Measurements from ENCODE around the gene DCAF5.
"Not testable (repeated sequence)": the region's sequence is repeated elsewhere in the genome, so short reads cannot be mapped to it uniquely, and the experiment has no call there.

The DCAF5 gene

DNA sequence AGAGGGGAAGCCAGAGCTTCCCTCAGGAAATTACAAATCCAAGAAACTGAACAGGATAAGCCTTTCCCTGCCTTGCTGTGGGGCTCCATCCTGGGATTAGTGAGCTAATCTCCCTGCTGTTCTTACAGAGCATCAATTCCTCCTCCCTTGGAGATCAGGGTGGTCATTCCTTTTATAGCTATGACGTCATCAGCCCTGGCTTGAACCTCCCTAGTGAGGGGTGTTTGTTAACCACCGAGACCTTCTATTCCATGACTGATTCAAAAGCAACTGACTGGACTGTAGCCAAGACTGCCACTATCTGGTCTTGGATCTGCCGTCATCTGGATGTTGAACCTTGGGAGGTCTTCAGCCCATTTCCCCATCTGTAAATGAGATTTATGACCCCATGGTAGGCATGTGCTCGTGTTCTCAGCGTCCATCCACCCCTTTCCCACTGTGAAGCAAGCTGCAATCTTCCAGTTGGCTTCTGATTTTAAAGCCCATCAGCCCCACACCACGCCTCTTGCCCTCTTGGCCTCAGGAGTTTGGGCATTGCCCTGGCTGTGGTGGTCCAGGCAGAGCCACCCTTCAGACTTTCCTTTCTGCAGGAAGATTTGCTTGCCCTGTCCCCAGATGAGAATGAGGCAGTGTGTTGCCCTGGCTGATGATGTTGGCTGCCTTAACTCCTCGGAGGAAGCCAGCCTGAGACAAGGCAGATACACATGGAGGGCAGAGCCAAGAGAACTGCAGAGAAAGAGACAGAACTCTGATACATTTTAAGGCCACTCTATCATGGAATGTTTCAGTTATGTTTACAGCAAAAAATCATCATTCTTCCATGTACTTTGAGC is 114.2 kb downstream of the DCAF5 start:
- no peak for DNase-seq

DNA sequence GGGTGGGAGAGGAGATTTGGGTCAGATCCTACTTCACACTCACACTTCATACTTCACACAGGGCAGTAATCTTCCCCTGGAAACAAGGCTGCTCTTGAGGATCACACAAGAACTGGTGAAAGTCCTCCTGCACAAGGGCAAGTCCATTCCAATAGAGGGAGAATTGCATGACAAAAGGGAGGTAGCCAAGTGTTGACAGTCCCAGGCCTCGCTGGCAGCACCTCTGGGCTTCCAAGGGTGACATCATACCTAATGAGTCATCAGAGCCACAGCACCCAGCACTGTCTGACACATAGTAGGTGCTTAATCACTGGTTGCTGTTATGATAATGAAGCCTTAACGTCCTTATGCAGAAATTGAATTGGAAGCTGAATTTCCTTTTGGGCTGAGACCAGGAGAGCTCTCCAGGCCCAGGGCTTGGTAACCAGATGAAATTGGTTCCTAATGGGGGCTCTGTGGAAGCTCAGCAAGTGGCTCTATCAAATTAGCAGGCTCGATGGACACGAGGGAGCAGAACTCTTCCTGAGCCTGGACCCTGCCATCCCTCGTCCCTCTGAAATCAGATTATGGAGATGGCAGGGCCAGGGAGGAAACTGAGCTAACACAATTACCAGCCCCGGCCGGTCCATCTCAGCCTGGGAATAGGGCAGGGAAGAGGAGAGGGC is 115.0 kb downstream of the DCAF5 start:
- no peak for DNase-seq

DNA sequence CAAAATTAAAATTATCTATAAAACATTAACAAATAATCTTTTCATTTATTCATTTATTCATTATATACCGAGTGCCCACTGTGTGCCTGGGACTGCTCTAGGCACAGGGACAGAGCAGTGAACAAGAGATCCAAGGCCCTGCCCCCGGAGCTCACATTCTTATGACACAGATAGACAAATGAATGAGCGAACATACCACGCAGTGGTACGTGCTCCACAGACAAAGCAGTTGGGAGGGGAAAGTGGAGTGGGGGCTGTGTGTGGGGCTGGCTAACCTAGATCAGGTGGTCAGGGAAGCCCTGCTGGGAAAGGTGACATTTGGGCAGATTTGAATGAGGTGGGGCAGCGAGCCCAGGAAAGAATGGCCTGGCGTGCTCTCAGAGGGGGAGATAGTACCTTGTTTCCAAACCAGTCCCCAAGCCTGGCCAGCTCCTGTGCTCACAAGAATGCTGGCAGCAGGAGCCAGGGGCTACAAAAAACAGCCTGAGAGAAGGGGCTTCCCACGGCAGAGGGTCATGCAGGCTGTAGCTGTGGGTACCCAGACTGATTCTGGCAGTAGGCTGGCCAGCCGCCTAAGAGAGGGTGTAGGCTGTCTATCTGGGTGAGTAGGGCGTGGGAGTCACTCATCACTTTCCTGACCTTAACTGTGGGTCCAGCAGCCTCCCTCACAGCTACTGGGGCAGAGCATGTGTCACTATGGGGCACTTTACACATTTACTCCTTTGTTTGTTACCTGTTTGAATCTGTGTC is 116.0 kb downstream of the DCAF5 start:
- DNase-seq, result no peak

DNA sequence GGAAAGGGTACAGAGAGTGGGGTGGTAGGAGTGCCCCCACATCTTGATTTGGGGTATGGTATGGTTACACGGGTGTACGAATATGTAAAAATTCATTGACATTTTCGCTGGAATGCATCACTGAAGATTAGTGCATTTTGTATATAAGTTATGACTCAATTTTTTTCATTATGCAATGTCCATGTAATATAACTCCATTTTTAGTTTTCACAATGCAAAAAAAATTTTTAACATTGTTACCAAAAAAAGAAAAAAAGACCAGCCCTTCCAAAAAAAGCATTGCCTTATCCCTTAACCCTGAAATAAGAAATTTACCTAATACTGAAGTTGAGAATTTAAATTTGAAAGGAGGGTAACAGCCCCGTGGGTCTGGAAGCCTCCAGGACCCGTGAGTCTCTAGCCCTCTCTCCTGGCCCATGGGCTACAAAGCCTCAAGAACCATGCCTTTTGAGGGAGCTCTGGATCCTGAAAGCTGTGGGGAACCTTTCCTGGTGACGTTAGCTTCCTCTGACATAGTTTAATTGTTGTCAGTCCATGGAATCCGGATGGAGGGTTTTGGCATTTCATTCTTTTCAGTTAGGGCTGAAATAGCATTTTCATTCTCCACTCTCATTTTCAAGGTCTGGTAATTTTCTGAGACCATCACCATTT is 118.2 kb downstream of the DCAF5 start:
- no peak for DNase-seq

GRCh38 chr14:69027242-69027913 is 125.5 kb downstream of the DCAF5 start:
- DNase-seq, result no peak

DNA sequence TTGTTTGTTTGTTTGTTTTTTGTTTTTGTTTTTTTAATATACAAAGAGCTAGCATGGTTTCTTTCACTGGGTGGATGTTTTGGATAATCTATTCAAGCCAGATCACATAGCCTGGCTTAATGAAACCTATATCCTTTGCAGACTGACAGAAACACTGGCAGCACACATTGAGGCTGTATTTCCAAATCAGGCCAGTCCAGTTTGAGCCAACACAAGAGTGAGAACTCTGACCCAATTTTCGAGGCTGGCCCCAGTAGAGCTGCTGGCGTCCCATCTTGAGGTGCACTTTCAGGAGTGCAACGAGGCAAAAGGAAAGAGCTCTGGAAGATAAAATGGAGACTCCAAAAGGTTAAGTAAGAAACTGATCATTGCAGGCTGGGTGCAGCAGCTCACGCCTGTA is 129.9 kb downstream of the DCAF5 start:
- DNase-seq, result no peak

DNA sequence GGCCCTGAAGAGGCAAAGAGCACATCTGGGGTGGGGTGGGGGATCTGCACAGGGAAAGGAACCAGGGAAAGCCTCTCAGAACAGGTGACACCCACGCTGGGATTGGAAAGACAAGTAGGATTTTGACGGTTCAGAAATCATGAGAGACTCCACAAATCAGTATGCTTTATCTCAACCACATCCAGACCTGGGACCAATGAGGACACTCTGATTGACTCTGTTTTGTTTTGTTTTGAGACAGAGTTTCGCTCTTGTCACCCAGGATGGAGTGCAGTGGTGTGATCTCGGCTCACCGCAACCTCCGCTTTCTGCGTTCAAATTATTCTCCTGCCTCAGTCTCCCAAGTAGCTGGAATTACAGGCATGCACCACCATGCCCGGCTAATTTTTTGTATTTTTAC is 130.8 kb downstream of the DCAF5 start:
- not testable (repeated sequence) for DNase-seq

DNA sequence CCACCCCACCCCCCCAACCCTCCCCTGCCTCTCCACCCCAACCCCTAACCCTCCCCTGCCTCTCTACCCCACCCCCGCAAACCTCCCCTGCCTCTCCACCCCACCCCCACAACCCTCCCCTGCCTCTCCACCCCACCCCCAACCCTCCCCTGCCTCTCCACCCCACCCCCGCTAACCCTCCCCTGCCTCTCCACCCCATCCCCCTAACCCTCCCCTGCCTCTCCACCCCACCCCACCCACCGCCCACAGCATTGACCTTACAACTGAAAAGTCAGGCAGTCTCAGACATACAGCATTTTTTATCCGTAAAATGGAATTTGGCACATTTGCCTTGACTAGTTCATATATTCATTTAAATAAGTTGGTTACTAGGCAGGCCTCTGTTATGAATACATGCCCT is 135.2 kb downstream of the DCAF5 start:
- no peak for DNase-seq

DNA sequence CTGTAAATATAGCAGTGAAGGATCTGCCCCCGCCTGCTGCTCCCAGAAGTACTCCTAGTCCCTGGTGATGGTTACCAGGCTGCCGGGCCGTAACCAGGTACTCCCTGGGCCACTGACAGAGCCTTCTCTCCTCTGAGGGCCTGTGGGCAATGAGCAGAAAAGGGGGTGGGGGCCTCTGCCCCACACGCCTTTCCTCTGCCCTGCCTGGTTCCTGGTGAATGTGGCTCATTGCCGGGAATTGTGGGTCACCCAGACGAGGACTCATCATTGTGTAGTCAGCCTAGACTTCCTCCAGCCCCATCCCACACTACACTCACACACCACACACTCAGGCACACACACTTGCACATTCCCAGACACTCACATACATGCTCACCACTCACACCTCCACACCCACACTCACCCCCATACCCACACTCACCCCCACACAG is 138.1 kb downstream of the DCAF5 start:
- DNase-seq, result no peak

DNA sequence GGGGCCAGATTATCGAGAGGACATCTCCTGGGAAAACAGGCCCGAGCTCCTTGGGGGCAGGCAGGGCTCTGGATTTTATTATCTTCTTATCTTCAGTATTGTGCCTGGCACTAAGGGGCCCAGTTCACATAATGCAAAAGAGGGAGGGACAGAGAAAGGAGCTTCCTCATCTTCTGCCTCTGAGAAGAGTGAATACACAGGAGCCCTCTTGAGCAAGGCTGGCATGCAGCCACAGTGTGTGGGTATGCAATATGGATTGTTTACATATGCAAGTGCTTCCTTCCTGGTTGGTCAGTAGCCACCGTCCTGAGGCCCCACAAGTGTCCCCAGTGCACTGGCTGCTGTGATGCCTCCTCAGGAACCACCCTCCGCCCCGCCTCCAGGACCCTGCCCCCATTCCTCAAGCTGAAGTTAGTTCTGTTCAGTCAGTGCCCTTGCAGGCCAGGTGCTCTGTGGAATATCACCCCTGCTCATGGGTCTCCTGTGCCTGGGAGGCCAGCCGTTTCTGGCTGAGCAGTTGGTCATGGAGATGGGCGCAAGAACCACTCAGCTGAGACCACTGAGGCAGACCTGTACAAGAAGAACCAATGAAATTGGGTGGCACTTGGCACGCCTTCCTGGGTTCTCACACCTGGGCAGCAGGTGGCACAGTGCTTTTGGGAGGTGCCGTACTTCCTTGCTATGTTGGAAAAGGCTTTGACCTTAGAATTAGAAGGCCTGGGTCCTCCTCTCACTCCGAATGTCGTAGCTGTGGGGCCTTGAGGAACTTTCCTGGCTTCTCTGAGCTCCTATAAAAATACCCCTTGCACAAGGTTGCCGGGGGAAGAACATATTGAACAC is 138.8 kb downstream of the DCAF5 start:
- DNase-seq, result no peak

DNA sequence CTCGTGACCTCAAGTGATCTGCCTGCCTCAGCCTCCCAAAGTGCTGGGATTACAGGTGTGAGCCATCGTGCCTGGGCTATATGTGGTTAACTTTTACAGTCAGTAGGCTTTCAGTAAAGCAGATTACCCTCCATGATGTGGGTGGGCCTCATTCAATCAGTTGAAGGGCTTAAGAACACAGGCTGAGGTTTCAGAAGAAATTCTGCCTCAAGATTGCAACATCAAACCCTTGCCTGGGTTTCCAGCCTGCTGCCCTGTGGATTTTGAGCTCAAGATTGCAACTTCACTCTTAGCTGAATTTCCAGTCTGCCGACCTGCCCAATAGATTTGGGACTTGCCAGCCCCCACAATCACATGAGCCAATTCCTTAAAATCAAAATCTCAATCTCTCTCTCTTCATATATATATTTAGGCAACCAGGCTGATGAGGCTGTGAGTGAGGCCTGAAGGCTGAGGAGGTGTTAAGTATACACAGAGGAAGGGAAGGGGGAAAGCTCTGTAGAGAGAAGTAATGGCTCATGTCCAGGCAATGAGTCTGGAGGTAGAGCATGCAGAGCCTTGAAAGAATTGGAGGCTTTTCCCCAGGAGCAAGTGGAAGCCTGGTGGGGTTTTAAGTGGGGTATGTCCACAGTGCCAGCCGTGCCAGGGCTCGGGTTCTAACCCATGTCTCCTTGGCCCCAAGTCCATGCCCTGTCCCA is 140.5 kb downstream of the DCAF5 start:
- no peak for DNase-seq

DNA sequence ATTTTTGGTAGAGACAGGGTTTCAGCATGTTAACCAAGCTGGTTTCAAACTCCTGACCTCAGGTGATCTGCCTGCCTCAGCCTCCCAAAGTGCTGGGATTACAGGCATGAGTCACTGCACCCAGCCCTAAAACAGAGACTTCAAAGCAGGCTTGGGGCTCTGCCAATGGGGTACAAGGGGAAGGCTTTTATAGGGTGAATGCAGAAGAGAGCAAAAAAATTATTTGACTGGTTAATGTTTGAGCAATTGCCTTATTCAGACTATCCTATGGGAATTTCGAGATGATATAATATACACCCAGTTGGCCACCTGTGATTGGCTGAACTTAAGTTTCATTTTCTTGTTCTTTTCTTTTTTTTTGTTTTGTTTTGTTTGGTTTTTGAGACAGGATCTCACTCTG is 142.3 kb downstream of the DCAF5 start:
- no peak for DNase-seq

DNA sequence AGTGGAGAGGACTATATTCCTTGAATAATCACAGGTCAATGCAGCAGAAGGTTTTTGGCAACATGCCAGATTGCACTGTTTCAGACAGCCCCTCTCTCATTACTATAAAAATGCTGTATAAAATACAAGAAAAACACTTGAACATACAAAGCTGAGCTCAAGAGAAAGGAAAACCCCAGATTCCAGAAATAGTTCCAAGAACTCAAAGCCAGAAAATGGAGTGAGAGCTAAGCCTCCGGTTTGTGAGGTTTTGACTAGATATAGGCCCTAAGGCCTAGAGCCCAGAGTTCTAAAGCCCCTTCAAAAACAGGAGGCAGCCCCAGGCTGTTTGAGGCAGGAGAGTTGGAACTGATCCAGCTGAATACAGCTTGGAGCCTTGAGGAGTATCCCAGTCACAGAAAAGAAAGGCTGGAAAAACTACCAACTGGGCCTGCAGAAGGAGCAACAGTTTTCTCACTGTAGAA is 144.5 kb downstream of the DCAF5 start:
- no peak for DNase-seq

DNA sequence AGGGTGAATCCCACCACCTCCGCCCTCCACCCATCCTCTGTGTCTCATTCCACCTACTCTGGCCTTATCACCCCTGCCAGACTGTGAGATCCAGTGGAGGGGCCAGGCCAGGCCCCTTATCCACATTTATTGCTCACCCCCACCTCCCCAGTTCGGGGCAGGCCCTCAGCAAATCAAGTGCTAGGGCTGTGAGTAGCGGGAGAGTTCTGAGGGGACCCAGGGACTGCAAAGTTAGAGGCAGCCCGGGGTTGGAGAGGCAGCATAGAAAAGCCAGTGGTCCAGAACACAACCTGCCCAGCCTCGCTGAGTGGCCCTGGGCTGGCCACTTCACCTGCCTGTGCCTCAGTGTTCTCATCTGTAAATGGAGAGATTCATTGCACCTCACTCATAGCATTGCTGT is 146.6 kb downstream of the DCAF5 start:
- no peak for DNase-seq

DNA sequence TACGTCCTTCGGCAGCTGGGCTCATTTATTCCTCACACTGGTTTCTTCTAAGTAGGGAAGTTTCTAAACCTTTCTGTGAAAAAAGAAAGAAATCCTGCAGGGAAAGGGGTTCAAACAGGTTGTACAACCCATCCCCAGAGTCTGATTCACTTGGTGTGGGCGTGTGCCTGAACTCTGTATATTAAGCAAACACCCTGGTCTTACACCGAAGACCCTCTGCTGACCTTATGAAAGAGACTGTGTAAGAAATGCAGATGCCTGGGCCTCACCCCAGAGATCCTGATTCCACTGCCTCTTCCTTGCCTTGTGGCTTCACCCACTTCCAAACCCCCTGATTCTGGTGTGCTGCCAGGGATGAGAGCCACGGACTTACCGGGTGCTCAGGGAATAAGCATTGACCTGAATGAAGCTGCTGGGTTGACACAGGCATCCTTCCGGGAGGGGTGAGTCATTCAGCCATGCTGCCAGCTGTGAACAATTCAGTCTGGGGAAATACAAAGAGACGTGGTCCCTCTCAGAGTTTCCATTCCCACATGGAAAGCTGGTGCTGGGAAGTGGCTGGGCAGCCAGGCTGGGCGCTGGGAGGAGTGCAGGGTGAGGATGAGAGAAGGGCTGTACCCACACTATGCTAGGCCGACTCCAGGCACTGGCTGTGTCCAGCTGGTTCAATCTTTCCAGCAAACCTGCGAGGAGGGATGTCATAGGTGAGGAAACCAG is 147.3 kb downstream of the DCAF5 start:
- no peak for DNase-seq

DNA sequence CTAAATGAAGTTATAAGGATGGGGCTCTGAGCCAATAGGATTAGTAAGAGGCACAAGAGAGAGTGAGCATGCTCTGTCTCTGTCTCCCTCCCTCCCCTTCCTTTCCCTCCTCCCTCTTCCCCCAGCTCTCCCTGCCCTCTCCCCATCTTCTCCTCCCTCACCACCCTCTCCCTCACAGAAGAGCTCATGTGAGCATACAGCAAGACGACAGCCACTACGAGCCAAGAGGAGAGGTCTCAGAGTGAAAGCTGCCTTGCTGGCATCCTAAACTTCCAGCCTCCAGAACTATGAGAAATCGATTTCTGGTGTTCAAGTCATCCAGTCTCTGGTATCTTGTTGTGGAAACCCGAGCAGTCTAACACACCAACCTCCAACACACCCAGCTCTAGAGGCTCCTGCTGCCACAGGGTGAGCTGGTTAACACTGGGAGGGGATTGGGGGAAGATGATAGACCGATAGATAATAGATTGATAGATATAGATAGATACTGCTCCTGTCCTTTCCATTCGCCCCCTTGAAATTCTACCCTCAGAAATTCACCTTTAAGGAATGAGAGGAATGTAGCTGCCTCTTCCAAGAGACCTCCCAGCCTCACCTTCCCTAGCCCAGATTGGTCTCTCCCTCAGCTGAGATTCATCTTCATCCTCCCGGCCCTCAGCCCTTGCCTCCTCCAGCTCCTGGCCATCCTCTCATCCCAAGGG is 148.0 kb downstream of the DCAF5 start:
- DNase-seq, result no peak

GRCh38 chr14:69003626-69004025 is 149.3 kb downstream of the DCAF5 start:
- DNase-seq, result no peak

GRCh38 chr14:69002069-69002468 is 150.8 kb downstream of the DCAF5 start:
- no peak for DNase-seq

GRCh38 chr14:69001375-69001774 is 151.5 kb downstream of the DCAF5 start:
- no peak for DNase-seq

Measured in activated naive CD4-positive, alpha-beta T cell (primary cell).